ENCODE measurements around the gene TRIM42. TPM values are rescaled to one million over a fixed set of nuclear protein-coding genes. Genes with fewer than 3 reads are reported as not detected.

The TRIM42 gene
- total and polyA plus RNA-seq, 11 donors = not detected

DNA sequence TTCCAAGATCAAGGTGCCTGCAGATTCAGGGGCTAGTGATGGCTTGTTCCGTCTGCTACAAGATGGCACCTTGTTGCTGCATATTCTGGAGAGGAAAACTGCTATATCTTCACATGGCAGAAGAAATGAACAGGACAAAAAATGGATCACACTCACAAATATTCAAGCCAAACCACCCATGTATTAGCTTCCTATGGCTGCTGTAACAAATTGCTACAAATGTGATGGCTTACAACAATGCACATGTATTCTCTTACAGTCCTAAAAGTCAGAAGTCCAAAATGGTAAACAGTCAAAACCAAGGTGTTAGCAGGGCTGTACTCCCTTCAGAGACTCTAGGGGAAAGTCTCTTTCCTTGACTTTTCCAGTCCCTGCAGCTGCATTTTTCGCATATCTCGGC lies 55.8 kb downstream of the TRIM42 start:
- TF ChIP-seq, protein P1, sequence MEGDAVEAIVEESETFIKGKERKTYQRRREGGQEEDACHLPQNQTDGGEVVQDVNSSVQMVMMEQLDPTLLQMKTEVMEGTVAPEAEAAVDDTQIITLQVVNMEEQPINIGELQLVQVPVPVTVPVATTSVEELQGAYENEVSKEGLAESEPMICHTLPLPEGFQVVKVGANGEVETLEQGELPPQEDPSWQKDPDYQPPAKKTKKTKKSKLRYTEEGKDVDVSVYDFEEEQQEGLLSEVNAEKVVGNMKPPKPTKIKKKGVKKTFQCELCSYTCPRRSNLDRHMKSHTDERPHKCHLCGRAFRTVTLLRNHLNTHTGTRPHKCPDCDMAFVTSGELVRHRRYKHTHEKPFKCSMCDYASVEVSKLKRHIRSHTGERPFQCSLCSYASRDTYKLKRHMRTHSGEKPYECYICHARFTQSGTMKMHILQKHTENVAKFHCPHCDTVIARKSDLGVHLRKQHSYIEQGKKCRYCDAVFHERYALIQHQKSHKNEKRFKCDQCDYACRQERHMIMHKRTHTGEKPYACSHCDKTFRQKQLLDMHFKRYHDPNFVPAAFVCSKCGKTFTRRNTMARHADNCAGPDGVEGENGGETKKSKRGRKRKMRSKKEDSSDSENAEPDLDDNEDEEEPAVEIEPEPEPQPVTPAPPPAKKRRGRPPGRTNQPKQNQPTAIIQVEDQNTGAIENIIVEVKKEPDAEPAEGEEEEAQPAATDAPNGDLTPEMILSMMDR (IDR thresholded peaks at IDR 0.05) = no peak
- TF ChIP-seq POLR2A (IDR thresholded peaks at IDR 0.05) = no peak
- H3K27ac ChIP-seq = no peak overlapping the region
- H3K36me3 ChIP-seq = no peaks in the 10 kb centered on the region
- H3K4me1 ChIP-seq = no peaks in the 10 kb centered on the region
- H3K9me3 ChIP-seq = no peaks in the 10 kb centered on the region
- no peak for ATAC-seq
- WGBS, 4 donors = 61 to 76% (median 66%) methylated on average over 3 of the region's 3 CpGs
- peaks cover 0 to 6% (median 0%) of the 10 kb centered on the region in 9 donors for H3K27me3 ChIP-seq
- intact Hi-C loops (cut with DNase I) = loop anchor here in 2 of 10 donors (2.0 to 10.0 kb wide), 3 partner anchors 179 to 779 kb away; no protein-coding TSS in a partner anchor
- DNase-seq = no peak
- H3K4me3 ChIP-seq = no peak overlapping the region

DNA sequence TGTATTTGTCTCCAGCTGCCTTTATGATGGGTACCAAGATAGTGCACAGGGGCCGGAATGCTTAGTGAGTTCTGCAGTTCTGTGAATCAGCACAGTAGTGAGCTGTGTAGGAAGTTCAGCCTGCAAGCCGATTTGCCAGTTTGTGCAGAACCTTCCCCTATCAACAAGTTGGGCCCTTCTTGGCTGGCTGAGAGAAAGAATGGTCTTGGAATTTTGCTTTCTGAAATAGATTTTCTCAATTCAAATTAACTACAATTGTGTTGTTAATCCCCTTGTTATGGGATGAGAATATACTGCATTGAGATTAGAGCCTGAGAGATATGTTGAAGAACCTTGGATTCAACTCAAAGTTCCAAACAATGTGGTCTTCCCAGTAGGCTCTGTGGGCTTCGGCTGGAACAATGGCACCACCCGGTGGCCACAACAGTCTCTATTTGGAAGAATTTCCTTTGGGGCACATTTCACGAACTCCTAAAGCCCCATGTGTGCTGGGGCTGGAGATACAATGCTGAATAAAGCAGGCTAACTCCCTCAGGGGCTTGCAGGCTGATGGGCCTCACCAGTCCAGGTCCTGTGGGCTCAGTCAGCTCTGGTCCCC lies 59.1 kb downstream of the TRIM42 start:
- Histone ChIP-seq H3K36me3 (no peaks in the 10 kb centered on the region), H3K27ac (no peak overlapping the region), H3K4me1 (no peaks in the 10 kb centered on the region), H3K4me3 (no peak overlapping the region), H3K27me3 (peaks cover 0 to 10% (median 0%) of the 10 kb centered on the region in 9 donors), H3K9me3 (no peaks in the 10 kb centered on the region)
- ATAC-seq = peak in 3 of 4 donors; percentile 49 to 73 (median 69)
- no peak for TF ChIP-seq POLR2A (IDR thresholded peaks at IDR 0.05)
- TF ChIP-seq, protein P1 (IDR thresholded peaks at IDR 0.05) = peak; percentile 46 to 66 (median 55)
- 32 to 47% (median 40%) methylated on average over 4 to 5 of the region's 5 CpGs for WGBS, 4 donors
- intact Hi-C loops (cut with DNase I) = loop anchor here in 8 of 10 donors (2.0 to 10.0 kb wide), 5 partner anchors 182 to 800 kb away; no protein-coding TSS in a partner anchor
- peak; percentile 25 to 73 (median 48) for DNase-seq

DNA sequence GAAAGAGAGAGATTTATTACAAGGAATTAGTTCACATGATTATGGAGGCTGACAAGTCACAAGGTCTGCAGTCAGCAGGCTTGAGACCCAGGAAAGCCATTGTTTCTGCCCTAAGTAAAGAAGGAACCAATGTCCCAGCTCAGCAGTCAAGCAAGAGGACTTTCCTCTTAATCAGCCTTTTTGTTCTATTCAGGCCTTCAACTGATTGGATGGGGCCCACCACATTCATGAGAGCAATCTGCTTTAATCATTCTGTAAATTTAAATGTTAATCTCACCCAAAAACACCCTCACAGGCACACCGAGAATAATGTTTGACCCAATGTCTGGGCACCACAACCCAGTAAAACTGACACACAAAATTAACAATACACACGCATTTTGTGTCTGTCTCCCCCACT lies 64.3 kb downstream of the TRIM42 start:
- peaks cover 0 to 10% (median 0%) of the 10 kb centered on the region in 9 donors for H3K27me3 ChIP-seq
- no peaks in the 10 kb centered on the region for H3K9me3 ChIP-seq
- intact Hi-C loops (cut with DNase I) = no loop called here
- H3K27ac ChIP-seq = no peak overlapping the region
- no peak overlapping the region for H3K4me3 ChIP-seq
- H3K36me3 ChIP-seq = no peaks in the 10 kb centered on the region
- no peak for DNase-seq
- no peaks in the 10 kb centered on the region for H3K4me1 ChIP-seq
- WGBS, 4 donors = 80 to 89% (median 86%) methylated on average over 2 of the region's 2 CpGs
- no peak for ATAC-seq
- TF ChIP-seq, protein P1 (IDR thresholded peaks at IDR 0.05) = no peak
- TF ChIP-seq POLR2A (IDR thresholded peaks at IDR 0.05) = no peak

DNA sequence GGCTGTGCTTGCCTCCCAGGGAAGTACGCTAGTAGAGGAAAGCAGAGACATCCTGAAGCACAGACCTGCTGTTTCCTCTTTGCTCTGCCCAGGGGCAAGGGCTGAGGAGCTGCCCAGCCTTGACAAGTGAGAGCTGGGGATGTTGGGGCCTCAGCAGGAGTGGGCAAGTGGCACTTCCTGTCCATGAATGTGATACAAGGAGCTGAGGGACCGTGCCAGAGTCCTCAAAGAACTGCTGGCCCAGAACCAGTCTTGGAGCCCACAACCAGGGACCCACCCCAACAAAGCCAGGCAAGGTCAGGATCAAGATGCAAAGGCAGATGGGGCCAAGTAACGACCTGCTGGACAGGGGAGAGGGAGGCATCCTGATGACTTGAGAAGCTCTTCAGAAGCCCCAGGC lies 70.3 kb downstream of the TRIM42 start:
- no peak for ATAC-seq
- intact Hi-C loops (cut with DNase I) = no loop called here

More for the DNA sequence above, 70.3 kb downstream of the TRIM42 start:
- H3K27me3 ChIP-seq = peaks cover 0 to 20% (median 3%) of the 10 kb centered on the region in 9 donors
- TF ChIP-seq, protein P1 (IDR thresholded peaks at IDR 0.05) = no peak
- TF ChIP-seq POLR2A (IDR thresholded peaks at IDR 0.05) = no peak
- 53 to 63% (median 56%) methylated on average over 3 of the region's 3 CpGs for WGBS, 4 donors
- no peaks in the 10 kb centered on the region for H3K36me3 ChIP-seq
- H3K9me3 ChIP-seq = no peaks in the 10 kb centered on the region
- no peaks in the 10 kb centered on the region for H3K4me1 ChIP-seq
- no peak overlapping the region for H3K27ac ChIP-seq
- DNase-seq = no peak
- no peak overlapping the region for H3K4me3 ChIP-seq

All from heart left ventricle (tissue), 16 donors.